ENCODE data around the gene LAP3. TPM values are rescaled to one million over a fixed set of nuclear protein-coding genes. Genes with fewer than 3 reads are reported as not detected.

The LAP3 gene
- total RNA-seq, 6 donors from 2014 or later: 70.0 to 116 (median 94.3) TPM

DNA sequence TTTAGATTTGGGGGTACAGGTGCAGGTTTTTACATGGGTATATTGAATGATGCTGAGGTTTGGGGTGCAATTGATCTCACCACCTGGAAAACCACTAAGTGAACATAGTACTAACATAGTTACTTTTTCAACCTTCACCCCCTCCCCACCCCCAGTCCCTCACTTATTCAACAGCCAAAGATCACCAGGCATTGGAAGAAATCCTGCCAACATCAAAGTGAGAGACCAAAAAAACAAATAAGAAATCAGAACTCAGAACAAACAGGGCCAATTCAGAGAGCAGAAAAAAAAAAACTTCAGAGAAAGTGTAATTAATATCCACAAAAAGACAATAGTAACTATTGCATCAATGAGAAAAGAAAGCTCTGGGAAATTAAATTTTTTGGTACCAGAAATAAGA, 20.5 kb upstream of the LAP3 start:
- Histone ChIP-seq H3K27me3 (no peaks in the 10 kb centered on the region), H3K4me1 (no peaks in the 10 kb centered on the region), H3K36me3 (no peaks in the 10 kb centered on the region), H3K9me3 (no peaks in the 10 kb centered on the region), H3K4me3 (no peak overlapping the region), H3K27ac (no peak overlapping the region)
- ATAC-seq (ENCODE audit: low FRiP score in 2 of 2): no peak
- no peak for TF ChIP-seq POLR2AphosphoS5 (IDR thresholded peaks at IDR 0.05)
- TF ChIP-seq, protein P1, sequence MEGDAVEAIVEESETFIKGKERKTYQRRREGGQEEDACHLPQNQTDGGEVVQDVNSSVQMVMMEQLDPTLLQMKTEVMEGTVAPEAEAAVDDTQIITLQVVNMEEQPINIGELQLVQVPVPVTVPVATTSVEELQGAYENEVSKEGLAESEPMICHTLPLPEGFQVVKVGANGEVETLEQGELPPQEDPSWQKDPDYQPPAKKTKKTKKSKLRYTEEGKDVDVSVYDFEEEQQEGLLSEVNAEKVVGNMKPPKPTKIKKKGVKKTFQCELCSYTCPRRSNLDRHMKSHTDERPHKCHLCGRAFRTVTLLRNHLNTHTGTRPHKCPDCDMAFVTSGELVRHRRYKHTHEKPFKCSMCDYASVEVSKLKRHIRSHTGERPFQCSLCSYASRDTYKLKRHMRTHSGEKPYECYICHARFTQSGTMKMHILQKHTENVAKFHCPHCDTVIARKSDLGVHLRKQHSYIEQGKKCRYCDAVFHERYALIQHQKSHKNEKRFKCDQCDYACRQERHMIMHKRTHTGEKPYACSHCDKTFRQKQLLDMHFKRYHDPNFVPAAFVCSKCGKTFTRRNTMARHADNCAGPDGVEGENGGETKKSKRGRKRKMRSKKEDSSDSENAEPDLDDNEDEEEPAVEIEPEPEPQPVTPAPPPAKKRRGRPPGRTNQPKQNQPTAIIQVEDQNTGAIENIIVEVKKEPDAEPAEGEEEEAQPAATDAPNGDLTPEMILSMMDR (IDR thresholded peaks at IDR 0.05): no peak
- TF ChIP-seq EP300 (IDR thresholded peaks at IDR 0.05): no peak
- no peak for TF ChIP-seq POLR2A (IDR thresholded peaks at IDR 0.05)
- DNase-seq: no peak

DNA sequence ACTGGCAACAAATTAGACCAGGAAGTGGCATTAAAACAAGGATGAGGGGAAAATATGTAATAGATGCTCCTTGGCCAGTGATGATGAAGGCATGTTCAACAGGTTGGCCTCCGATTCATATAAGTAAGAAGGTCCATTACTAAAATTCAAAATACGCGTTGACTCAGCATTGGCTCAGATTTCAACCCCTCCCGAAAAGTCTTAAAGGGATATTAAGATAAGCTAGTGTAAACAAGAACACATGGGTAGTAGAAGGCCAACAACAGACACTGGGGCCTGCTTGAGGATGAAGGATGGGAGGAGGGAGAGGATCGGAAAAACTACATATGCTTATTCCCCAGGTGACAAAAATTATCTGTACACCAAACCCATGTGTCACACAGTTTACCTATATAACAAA, 19.1 kb upstream of the LAP3 start:
- Histone ChIP-seq H3K9me3 (no peaks in the 10 kb centered on the region), H3K4me3 (no peak overlapping the region), H3K27ac (no peak overlapping the region), H3K27me3 (no peaks in the 10 kb centered on the region), H3K4me1 (no peaks in the 10 kb centered on the region), H3K36me3 (no peaks in the 10 kb centered on the region)
- no peak for TF ChIP-seq EP300 (IDR thresholded peaks at IDR 0.05)
- no peak for TF ChIP-seq POLR2AphosphoS5 (IDR thresholded peaks at IDR 0.05)
- ATAC-seq (ENCODE audit: low FRiP score in 2 of 2) (no peak), DNase-seq (no peak)
- 76 to 77% methylated on average over 5 of the region's 5 CpGs for WGBS, 2 donors

DNA sequence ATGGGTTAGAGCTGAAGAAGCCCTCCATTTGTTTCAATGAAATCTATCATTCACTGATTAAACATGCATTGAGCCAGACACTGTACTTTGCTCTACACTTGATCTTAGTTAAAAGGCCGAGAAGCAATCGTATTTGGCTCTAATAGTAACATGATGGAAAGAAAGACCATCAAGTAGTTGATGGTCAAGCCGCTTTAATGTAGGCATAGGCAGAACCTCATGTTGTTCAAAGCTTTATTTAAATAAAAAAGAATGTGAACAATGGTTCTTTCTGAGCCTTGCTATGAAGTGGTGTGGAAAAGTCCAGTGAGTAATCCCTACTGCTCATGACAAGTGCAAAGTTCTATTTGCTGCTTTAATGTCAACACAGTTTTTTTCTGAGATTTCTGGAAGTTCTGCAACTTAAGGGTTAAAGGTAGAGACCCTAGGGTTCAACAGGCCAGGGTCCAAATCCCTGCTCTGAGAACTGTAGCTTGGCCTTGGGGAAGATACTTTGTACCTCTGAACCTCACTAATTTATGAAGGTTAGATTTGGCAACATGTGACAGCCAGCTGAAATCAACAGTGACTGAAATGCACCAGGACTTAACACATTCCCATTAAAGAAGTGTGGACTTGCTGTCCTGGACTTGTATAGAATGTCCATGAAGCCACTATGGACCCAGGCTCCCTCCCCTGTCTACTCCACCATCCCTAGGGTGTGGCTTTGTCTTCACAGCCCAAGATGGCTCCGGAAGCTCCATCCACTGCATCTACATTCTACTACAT, 17.9 kb upstream of the LAP3 start:
- ATAC-seq (ENCODE audit: low FRiP score in 2 of 2): no peak
- H3K4me1 ChIP-seq: no peaks in the 10 kb centered on the region
- TF ChIP-seq, protein P1 (IDR thresholded peaks at IDR 0.05): no peak
- no peak for TF ChIP-seq POLR2AphosphoS5 (IDR thresholded peaks at IDR 0.05)
- TF ChIP-seq POLR2A (IDR thresholded peaks at IDR 0.05): no peak
- no peak for TF ChIP-seq EP300 (IDR thresholded peaks at IDR 0.05)
- no peak overlapping the region for H3K27ac ChIP-seq
- no peaks in the 10 kb centered on the region for H3K9me3 ChIP-seq
- H3K4me3 ChIP-seq: no peak overlapping the region
- WGBS, 2 donors: 88 to 98% methylated on average over 4 of the region's 4 CpGs
- H3K36me3 ChIP-seq: no peaks in the 10 kb centered on the region
- DNase-seq: no peak
- no peaks in the 10 kb centered on the region for H3K27me3 ChIP-seq

DNA sequence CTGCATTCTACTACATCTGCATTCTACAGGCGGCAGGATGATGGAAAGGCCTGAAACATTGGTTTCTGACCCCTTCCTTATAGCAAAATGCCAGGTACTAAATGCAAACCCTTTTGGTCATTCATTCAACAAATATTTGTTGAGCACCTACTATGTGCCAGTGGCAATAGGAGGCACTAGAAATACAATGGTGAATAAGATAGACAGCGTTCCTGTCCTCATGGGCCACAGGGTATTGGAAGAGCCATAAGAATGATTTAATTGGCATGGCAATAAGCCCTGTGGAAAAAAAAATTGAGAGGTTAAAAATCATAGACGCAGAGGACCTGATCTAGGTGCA, 17.3 kb upstream of the LAP3 start:
- Histone ChIP-seq H3K27me3 (no peaks in the 10 kb centered on the region), H3K36me3 (no peaks in the 10 kb centered on the region), H3K9me3 (no peaks in the 10 kb centered on the region), H3K4me3 (no peak overlapping the region), H3K4me1 (no peaks in the 10 kb centered on the region), H3K27ac (no peak overlapping the region)
- TF ChIP-seq, protein P1 (IDR thresholded peaks at IDR 0.05): no peak
- no peak for TF ChIP-seq EP300 (IDR thresholded peaks at IDR 0.05)
- ATAC-seq (ENCODE audit: low FRiP score in 2 of 2): no peak
- 95 to 98% methylated on average over 3 of the region's 3 CpGs for WGBS, 2 donors
- DNase-seq: no peak

DNA sequence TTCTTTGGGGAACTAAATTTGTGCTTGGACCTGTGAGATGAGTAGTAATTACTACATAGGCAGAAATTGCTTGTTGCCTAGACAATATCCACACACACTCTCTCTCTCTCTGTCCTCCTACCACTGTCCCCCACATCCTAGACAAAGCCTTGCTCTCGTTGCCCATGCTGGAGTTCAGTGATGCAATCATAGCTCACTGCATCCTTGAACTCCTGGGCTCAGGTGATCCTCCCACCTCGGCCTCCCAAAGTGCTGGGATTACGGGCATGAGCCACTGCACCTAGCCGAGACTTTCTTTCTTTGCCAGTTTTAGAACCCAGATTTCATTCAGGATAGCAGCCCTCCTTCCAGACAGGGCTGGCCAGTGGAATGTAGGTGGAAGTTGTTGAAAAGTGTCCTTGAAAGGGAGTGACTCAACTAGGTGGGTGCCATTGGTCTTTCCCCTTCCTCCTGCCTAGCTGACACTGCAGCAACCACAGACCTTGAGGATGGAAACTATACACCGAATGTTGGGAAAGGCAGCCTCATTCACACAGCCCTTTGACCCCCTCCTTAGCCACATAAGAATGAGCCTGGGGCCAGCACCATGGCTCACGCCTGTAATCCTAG, 16.8 kb upstream of the LAP3 start:
- Histone ChIP-seq H3K4me3 (no peak overlapping the region), H3K27me3 (no peaks in the 10 kb centered on the region), H3K36me3 (no peaks in the 10 kb centered on the region), H3K9me3 (no peaks in the 10 kb centered on the region), H3K4me1 (no peaks in the 10 kb centered on the region), H3K27ac (no peak overlapping the region)
- no peak for DNase-seq
- no peak for TF ChIP-seq POLR2A (IDR thresholded peaks at IDR 0.05)
- no peak for TF ChIP-seq EP300 (IDR thresholded peaks at IDR 0.05)
- TF ChIP-seq POLR2AphosphoS5 (IDR thresholded peaks at IDR 0.05): no peak
- TF ChIP-seq, protein P1 (IDR thresholded peaks at IDR 0.05): no peak
- WGBS, 2 donors: 87 to 88% methylated on average over 5 to 6 of the region's 6 CpGs
- no peak for ATAC-seq (ENCODE audit: low FRiP score in 2 of 2)

All from upper lobe of left lung (tissue), 6 donors.